ENCODE measurements around the gene EFCAB12. TPM values are rescaled to one million over a fixed set of nuclear protein-coding genes. Genes with fewer than 3 reads are reported as not detected.
"Not testable (repeated sequence)": the region's sequence is repeated elsewhere in the genome, so short reads cannot be mapped to it uniquely, and the experiment has no call there.

Gene EFCAB12
- total and polyA plus RNA-seq, 2 donors (not counting 3 experiments of a cell fraction or from before 2014, with no cell fraction given) = 0.15 to 0.49 TPM

- TF ChIP-seq MYC (IDR thresholded peaks at IDR 0.05; ENCODE audit: low read depth, low read length) (no peak), GATA2 (IDR thresholded peaks at IDR 0.05; ENCODE audit: insufficient read depth, insufficient read length, low read depth, low read length) (no peak), JUN (IDR thresholded peaks at IDR 0.05; ENCODE audit: borderline replicate concordance, insufficient read depth, insufficient read length, low read depth) (no peak), POLR2A (IDR thresholded peaks at IDR 0.05; ENCODE audit: low read depth, low read length) (no peak), EZH2 (IDR thresholded peaks at IDR 0.05; ENCODE audit: borderline replicate concordance, low read depth, low read length, severe bottlenecking) (no peak), FOS (IDR thresholded peaks at IDR 0.05; ENCODE audit: borderline replicate concordance, insufficient read depth, low read length) (no peak), POLR2AphosphoS5 (IDR thresholded peaks at IDR 0.05; ENCODE audit: insufficient read depth, low read depth, low read length) (no peak)
- TF ChIP-seq, protein P1, sequence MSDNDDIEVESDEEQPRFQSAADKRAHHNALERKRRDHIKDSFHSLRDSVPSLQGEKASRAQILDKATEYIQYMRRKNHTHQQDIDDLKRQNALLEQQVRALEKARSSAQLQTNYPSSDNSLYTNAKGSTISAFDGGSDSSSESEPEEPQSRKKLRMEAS (IDR thresholded peaks at IDR 0.05; ENCODE audit: insufficient read depth, insufficient read length) = no peak
- TF ChIP-seq, protein P2, sequence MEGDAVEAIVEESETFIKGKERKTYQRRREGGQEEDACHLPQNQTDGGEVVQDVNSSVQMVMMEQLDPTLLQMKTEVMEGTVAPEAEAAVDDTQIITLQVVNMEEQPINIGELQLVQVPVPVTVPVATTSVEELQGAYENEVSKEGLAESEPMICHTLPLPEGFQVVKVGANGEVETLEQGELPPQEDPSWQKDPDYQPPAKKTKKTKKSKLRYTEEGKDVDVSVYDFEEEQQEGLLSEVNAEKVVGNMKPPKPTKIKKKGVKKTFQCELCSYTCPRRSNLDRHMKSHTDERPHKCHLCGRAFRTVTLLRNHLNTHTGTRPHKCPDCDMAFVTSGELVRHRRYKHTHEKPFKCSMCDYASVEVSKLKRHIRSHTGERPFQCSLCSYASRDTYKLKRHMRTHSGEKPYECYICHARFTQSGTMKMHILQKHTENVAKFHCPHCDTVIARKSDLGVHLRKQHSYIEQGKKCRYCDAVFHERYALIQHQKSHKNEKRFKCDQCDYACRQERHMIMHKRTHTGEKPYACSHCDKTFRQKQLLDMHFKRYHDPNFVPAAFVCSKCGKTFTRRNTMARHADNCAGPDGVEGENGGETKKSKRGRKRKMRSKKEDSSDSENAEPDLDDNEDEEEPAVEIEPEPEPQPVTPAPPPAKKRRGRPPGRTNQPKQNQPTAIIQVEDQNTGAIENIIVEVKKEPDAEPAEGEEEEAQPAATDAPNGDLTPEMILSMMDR (IDR thresholded peaks at IDR 0.05; ENCODE audit: extremely low read depth in 1 of 2, insufficient read depth in 1 of 2, low read depth in 1 of 2, low read length in 2 of 2) = no peak
- dilution Hi-C loops (cut with MboI; ENCODE audit: extremely low pct_ligation_motif_present, low sequenced_read_pairs) (no loop called here), intact Hi-C loops (cut with micrococcal nuclease) (loop anchor here (10.0 kb wide), 1 partner anchor 238 kb away; no protein-coding TSS in a partner anchor)
- no peak overlapping the region for H3K9ac ChIP-seq (replicated peaks; ENCODE audit: extremely low read depth, insufficient read depth, low read length)
- no peak overlapping the region for H3K4me3 ChIP-seq (replicated peaks in 1 of 3; ENCODE audit: insufficient read depth in 1 of 3, low read depth in 1 of 3, low read length in 3 of 3)
- ChIA-PET CTCF (interaction anchor here (0.6 to 0.9 kb wide), 2 partner anchors 36 to 103 kb away, joined by 3 read pairs; no protein-coding TSS in a partner anchor), POLR2A (no interaction called here)
- H3K27ac ChIP-seq (ENCODE audit: insufficient read depth, low read depth, low read length) = no peak overlapping the region
- H2AFZ ChIP-seq (ENCODE audit: low read depth, low read length) = no peak overlapping the region
- peaks cover 35% of the 10 kb centered on the region for H3K4me1 ChIP-seq (ENCODE audit: control insufficient read depth, extremely low read depth, insufficient read depth, low read length)
- H3K79me2 ChIP-seq (ENCODE audit: control insufficient read depth, insufficient read depth, low read length) = no peaks in the 10 kb centered on the region
- H3K27me3 ChIP-seq (ENCODE audit: control insufficient read depth in 2 of 2, insufficient read depth in 2 of 2, low read length in 2 of 2) = no peaks in the 10 kb centered on the region
- no peaks in the 10 kb centered on the region for H3K9me1 ChIP-seq (replicated peaks; ENCODE audit: control insufficient read depth, extremely low read depth, insufficient read depth, low read length)
- H3K9me3 ChIP-seq (replicated peaks; ENCODE audit: control insufficient read depth, insufficient read depth, low read length) = no peaks in the 10 kb centered on the region
- peaks cover 6 to 9% of the 10 kb centered on the region in 2 experiments for H3K36me3 ChIP-seq (ENCODE audit: control insufficient read depth in 2 of 2, extremely low read depth in 1 of 2, insufficient read depth in 2 of 2, low read length in 2 of 2)
- BruUV-seq (replicated peaks) = no TSS peak
- no peak for DNase-seq (ENCODE audit: low read depth, low spot score)
- H4K20me1 ChIP-seq (replicated peaks; ENCODE audit: control insufficient read depth, extremely low read depth, insufficient read depth, low read length) = no peaks in the 10 kb centered on the region
- no peak overlapping the region for H3K4me2 ChIP-seq (ENCODE audit: insufficient read depth, low read length)
- FAIRE-seq = no peak
Measured at GRCh38 chr3:129386984-129387383, 41.5 kb downstream of the EFCAB12 start.

- dilution Hi-C loops (cut with MboI; ENCODE audit: extremely low pct_ligation_motif_present, low sequenced_read_pairs); H3K9ac ChIP-seq (replicated peaks; ENCODE audit: extremely low read depth, insufficient read depth, low read length); H3K9me1 ChIP-seq (replicated peaks; ENCODE audit: control insufficient read depth, extremely low read depth, insufficient read depth, low read length); H3K4me3 ChIP-seq (replicated peaks in 1 of 3; ENCODE audit: insufficient read depth in 1 of 3, low read depth in 1 of 3, low read length in 3 of 3); H3K27ac ChIP-seq (ENCODE audit: insufficient read depth, low read depth, low read length); H2AFZ ChIP-seq (ENCODE audit: low read depth, low read length); CTCF ChIA-PET; H3K27me3 ChIP-seq (ENCODE audit: control insufficient read depth in 2 of 2, insufficient read depth in 2 of 2, low read length in 2 of 2); BruUV-seq (replicated peaks); H3K79me2 ChIP-seq (ENCODE audit: control insufficient read depth, insufficient read depth, low read length); H4K20me1 ChIP-seq (replicated peaks; ENCODE audit: control insufficient read depth, extremely low read depth, insufficient read depth, low read length); POLR2A ChIA-PET; FAIRE-seq; H3K4me2 ChIP-seq (ENCODE audit: insufficient read depth, low read length); H3K36me3 ChIP-seq (ENCODE audit: control insufficient read depth in 2 of 2, extremely low read depth in 1 of 2, insufficient read depth in 2 of 2, low read length in 2 of 2); H3K9me3 ChIP-seq (replicated peaks; ENCODE audit: control insufficient read depth, insufficient read depth, low read length); DNase-seq (ENCODE audit: low read depth, low spot score): not testable (repeated sequence)
- intact Hi-C loops (cut with micrococcal nuclease) = loop anchor here (10.0 kb wide), 1 partner anchor 239 kb away; no protein-coding TSS in a partner anchor
- H3K4me1 ChIP-seq (ENCODE audit: control insufficient read depth, extremely low read depth, insufficient read depth, low read length) = peaks cover 29% of the 10 kb centered on the region
Measured at GRCh38 chr3:129385507-129385906, 42.9 kb downstream of the EFCAB12 start.

All from endothelial cell of umbilical vein (primary cell).